Liver (tissue), 9 donors: ENCODE data around the gene MED16. TPM values are rescaled to one million over a fixed set of nuclear protein-coding genes. Genes with fewer than 3 reads are reported as not detected.

Experiments
- DNase-seq: peaks from one replicate; pipeline ENCODE4 v3.0.0-alpha.2; 2017; ENCODE audit warnings: low spot score
- H3K27ac ChIP-seq, 2 donors: one replicate each; pipeline ENCODE4 v1.7.0; 2013; ENCODE audit warnings: inconsistent platforms in 2 of 2, low read length in 2 of 2, control low read depth in 1 of 2, low read depth in 1 of 2, mild to moderate bottlenecking in 1 of 2
- H3K27me3 ChIP-seq, 4 donors: one replicate each; pipeline versions ENCODE4 v1.6.1 to v1.7.0; 2013; ENCODE audit warnings: low read length in 3 of 4, inconsistent platforms in 1 of 4, mild to moderate bottlenecking in 1 of 4, moderate library complexity in 1 of 4; ENCODE audit not compliant: control insufficient read depth in 4 of 4, insufficient read depth in 4 of 4
- H3K36me3 ChIP-seq, 4 donors: one replicate each; pipeline versions ENCODE4 v1.6.1 to v1.7.0; 2013; ENCODE audit warnings: low read length in 3 of 4, mild to moderate bottlenecking in 3 of 4, low read depth in 1 of 4, moderate library complexity in 1 of 4; ENCODE audit not compliant: control insufficient read depth in 4 of 4, insufficient read depth in 3 of 4
- H3K4me1 ChIP-seq, 4 donors: one replicate each; pipeline versions ENCODE4 v1.6.1 to v1.7.0; 2013; ENCODE audit warnings: low read length in 3 of 4, mild to moderate bottlenecking in 3 of 4, moderate library complexity in 1 of 4; ENCODE audit not compliant: control insufficient read depth in 4 of 4, insufficient read depth in 4 of 4
- H3K4me3 ChIP-seq, 3 donors: one replicate each; pipeline versions ENCODE4 v1.6.1 to v1.7.0; 2013; ENCODE audit warnings: low read length in 3 of 3, control low read depth in 1 of 3, low read depth in 1 of 3, mild to moderate bottlenecking in 1 of 3
- H3K9ac ChIP-seq, 2 donors: one replicate each; pipeline ENCODE4 v1.7.0; 2013; ENCODE audit warnings: low read length in 2 of 2, mild to moderate bottlenecking in 2 of 2, moderate library complexity in 2 of 2, control low read depth in 1 of 2, low read depth in 1 of 2
- H3K9me3 ChIP-seq, 4 donors: one replicate each; pipeline versions ENCODE4 v1.6.1 to v1.7.0; 2013; ENCODE audit warnings: low read length in 3 of 4; ENCODE audit not compliant: control insufficient read depth in 4 of 4
- ATF3 ChIP-seq: IDR thresholded peaks from 2 replicates; pipeline ENCODE4 v1.6.1; 2016; ENCODE audit warnings: antibody characterized with exemption
- CTCF ChIP-seq: fragments of 150-350 bp; IDR thresholded peaks from 2 replicates; pipeline ENCODE4 v1.5.1; 2017; ENCODE audit warnings: improper control_type of control experiment, low read depth, low read length; ENCODE audit not compliant: missing input control
- EGR1 ChIP-seq, 2 donors: IDR thresholded peaks; 2 replicates each; pipeline ENCODE4 v1.6.1; 2016 to 2018; ENCODE audit warnings: antibody characterized with exemption in 2 of 2, low read depth in 2 of 2
- FOXA1 ChIP-seq: IDR thresholded peaks from 2 replicates; pipeline ENCODE4 v1.6.1; 2016; ENCODE audit warnings: antibody characterized with exemption
- FOXA2 ChIP-seq: IDR thresholded peaks from 2 replicates; pipeline ENCODE4 v1.6.1; 2016; ENCODE audit warnings: antibody characterized with exemption
- GABPA ChIP-seq, 2 donors: IDR thresholded peaks in 1 of 2; conservative IDR thresholded peaks in 1 of 2; 2 replicates each; pipeline ENCODE4 v1.6.1; 2016; ENCODE audit warnings: antibody characterized with exemption in 2 of 2, mild to moderate bottlenecking in 1 of 2, moderate library complexity in 1 of 2
- HNF4A ChIP-seq, 2 donors: conservative IDR thresholded peaks; 2 replicates each; pipeline ENCODE4 v1.6.1; 2016; ENCODE audit warnings: antibody characterized with exemption in 2 of 2, mild to moderate bottlenecking in 2 of 2
- HNF4G ChIP-seq: IDR thresholded peaks from 2 replicates; pipeline ENCODE4 v1.6.1; 2016; ENCODE audit warnings: antibody characterized with exemption
- JUND ChIP-seq, 2 donors: IDR thresholded peaks; 2 replicates each; pipeline ENCODE4 v1.6.1; 2016; ENCODE audit warnings: antibody characterized with exemption in 2 of 2
- NR2F2 ChIP-seq: IDR thresholded peaks from 2 replicates; pipeline ENCODE4 v1.6.1; 2016; ENCODE audit warnings: antibody characterized with exemption
- RAD21 ChIP-seq, 2 donors: IDR thresholded peaks; 2 replicates each; pipeline ENCODE4 v1.6.1; 2016; ENCODE audit warnings: antibody characterized with exemption in 2 of 2, mild to moderate bottlenecking in 2 of 2
- RXRA ChIP-seq, 2 donors: IDR thresholded peaks; 2 replicates each; pipeline ENCODE4 v1.6.1; 2017 to 2018; ENCODE audit warnings: antibody characterized with exemption in 2 of 2, mild to moderate bottlenecking in 1 of 2
- SP1 ChIP-seq: IDR thresholded peaks from 2 replicates; pipeline ENCODE4 v1.6.1; 2018; ENCODE audit warnings: antibody characterized with exemption, mild to moderate bottlenecking
- TAF1 ChIP-seq: conservative IDR thresholded peaks from 2 replicates; pipeline ENCODE4 v1.6.1; 2016; ENCODE audit warnings: antibody characterized with exemption, mild to moderate bottlenecking
- YY1 ChIP-seq: IDR thresholded peaks from 2 replicates; pipeline ENCODE4 v1.6.1; 2016; ENCODE audit warnings: antibody characterized with exemption, mild to moderate bottlenecking
- WGBS: extraction: QIAGEN DNeasy Blood & Tissue Kit; methylation state at CpG from one replicate; pipeline ENCODE4 v1.1.7; 2013; 5-methylcytosine and 5-hydroxymethylcytosine counted together
- polyA plus RNA-seq, 2 donors: library from polyadenylated mRNA; stranded (reverse) in 1 of 2; unstranded in 1 of 2; fragments of 200-250 nt in 1 of 2; fragments of >200 nt in 1 of 2; fragmentation: Nextera tagmentation in 1 of 2; extraction: Ambion mirVana in 1 of 2; gene quantifications; one replicate each; pipeline versions ENCODE4 v1.2.1 to v1.2.3, GENCODE V29; 2013 to 2015
- total RNA-seq, 2 donors: library from RNA; depleted of rRNA; stranded (reverse); fragments of >200 nt; gene quantifications; one replicate each; pipeline ENCODE4 v1.2.3, GENCODE V29; 2014
- TF ChIP-seq, protein P1 (sequence below): IDR thresholded peaks from 2 replicates; pipeline ENCODE4 v1.6.1; 2016; ENCODE audit warnings: antibody characterized with exemption
- TF ChIP-seq, protein P2 (sequence below): IDR thresholded peaks from 2 replicates; pipeline ENCODE4 v1.6.1; 2016; ENCODE audit warnings: antibody characterized with exemption
- TF ChIP-seq, protein P3 (sequence below): IDR thresholded peaks from 2 replicates; pipeline ENCODE4 v1.6.1; 2016; ENCODE audit warnings: antibody characterized with exemption, mild to moderate bottlenecking
- donor health status: healthy.
- donor health status: healthy.
- donor health status: healthy.
- donor health status: healthy.
- donor health status: healthy.

Gene MED16
- total and polyA plus RNA-seq, 4 donors = 30.6 to 50.5 (median 41.0) TPM

- Histone ChIP-seq H3K4me1 (peaks cover 0 to 7% (median 4%) of the 10 kb centered on the region in 4 donors), H3K9me3 (no peaks in the 10 kb centered on the region), H3K27ac (no peak overlapping the region), H3K27me3 (no peaks in the 10 kb centered on the region), H3K9ac (no peak overlapping the region), H3K36me3 (peaks cover 0 to 55% (median 21%) of the 10 kb centered on the region in 4 donors), H3K4me3 (no peak overlapping the region)
- no peak for DNase-seq
- WGBS = 96% methylated on average over 10 of the region's 10 CpGs
- TF ChIP-seq GABPA (IDR thresholded peaks at IDR 0.05 in 1 of 2, conservative IDR thresholded peaks at IDR 0.05 in 1 of 2) = no peak
- no peak for TF ChIP-seq TAF1
- no peak for TF ChIP-seq HNF4G
- TF ChIP-seq NR2F2 = no peak
Observed at GRCh38 chr19:887599-887998, 5.4 kb downstream of the MED16 start.

- no peak for DNase-seq
- no peaks in the 10 kb centered on the region for H3K9me3 ChIP-seq
- no peak overlapping the region for H3K9ac ChIP-seq
- H3K27me3 ChIP-seq = no peaks in the 10 kb centered on the region
- H3K4me1 ChIP-seq = peaks cover 0 to 3% (median 3%) of the 10 kb centered on the region in 4 donors
- no peak overlapping the region for H3K4me3 ChIP-seq
- no peak overlapping the region for H3K27ac ChIP-seq
- H3K36me3 ChIP-seq = peaks cover 0 to 60% (median 21%) of the 10 kb centered on the region in 4 donors
- WGBS = 88% methylated on average over 16 of the region's 16 CpGs
- no peak for TF ChIP-seq FOXA1
Observed at GRCh38 chr19:887072-887471, 5.9 kb downstream of the MED16 start.

- TF ChIP-seq FOXA2 (no peak), RXRA (IDR thresholded peaks at IDR 0.05) (no peak), TAF1 (no peak), GABPA (IDR thresholded peaks at IDR 0.05 in 1 of 2, conservative IDR thresholded peaks at IDR 0.05 in 1 of 2) (no peak), HNF4G (no peak), HNF4A (conservative IDR thresholded peaks at IDR 0.05) (no peak), RAD21 (IDR thresholded peaks at IDR 0.05) (no peak), FOXA1 (no peak), CTCF (no peak), JUND (IDR thresholded peaks at IDR 0.05) (no peak), ATF3 (no peak), EGR1 (IDR thresholded peaks at IDR 0.05; ENCODE audit: low read depth in 2 of 2) (no peak), YY1 (no peak), NR2F2 (no peak), SP1 (no peak)
- TF ChIP-seq, protein P1, sequence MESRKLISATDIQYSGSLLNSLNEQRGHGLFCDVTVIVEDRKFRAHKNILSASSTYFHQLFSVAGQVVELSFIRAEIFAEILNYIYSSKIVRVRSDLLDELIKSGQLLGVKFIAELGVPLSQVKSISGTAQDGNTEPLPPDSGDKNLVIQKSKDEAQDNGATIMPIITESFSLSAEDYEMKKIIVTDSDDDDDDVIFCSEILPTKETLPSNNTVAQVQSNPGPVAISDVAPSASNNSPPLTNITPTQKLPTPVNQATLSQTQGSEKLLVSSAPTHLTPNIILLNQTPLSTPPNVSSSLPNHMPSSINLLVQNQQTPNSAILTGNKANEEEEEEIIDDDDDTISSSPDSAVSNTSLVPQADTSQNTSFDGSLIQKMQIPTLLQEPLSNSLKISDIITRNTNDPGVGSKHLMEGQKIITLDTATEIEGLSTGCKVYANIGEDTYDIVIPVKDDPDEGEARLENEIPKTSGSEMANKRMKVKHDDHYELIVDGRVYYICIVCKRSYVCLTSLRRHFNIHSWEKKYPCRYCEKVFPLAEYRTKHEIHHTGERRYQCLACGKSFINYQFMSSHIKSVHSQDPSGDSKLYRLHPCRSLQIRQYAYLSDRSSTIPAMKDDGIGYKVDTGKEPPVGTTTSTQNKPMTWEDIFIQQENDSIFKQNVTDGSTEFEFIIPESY = no peak
- TF ChIP-seq, protein P2, sequence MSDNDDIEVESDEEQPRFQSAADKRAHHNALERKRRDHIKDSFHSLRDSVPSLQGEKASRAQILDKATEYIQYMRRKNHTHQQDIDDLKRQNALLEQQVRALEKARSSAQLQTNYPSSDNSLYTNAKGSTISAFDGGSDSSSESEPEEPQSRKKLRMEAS = no peak
- TF ChIP-seq, protein P3, sequence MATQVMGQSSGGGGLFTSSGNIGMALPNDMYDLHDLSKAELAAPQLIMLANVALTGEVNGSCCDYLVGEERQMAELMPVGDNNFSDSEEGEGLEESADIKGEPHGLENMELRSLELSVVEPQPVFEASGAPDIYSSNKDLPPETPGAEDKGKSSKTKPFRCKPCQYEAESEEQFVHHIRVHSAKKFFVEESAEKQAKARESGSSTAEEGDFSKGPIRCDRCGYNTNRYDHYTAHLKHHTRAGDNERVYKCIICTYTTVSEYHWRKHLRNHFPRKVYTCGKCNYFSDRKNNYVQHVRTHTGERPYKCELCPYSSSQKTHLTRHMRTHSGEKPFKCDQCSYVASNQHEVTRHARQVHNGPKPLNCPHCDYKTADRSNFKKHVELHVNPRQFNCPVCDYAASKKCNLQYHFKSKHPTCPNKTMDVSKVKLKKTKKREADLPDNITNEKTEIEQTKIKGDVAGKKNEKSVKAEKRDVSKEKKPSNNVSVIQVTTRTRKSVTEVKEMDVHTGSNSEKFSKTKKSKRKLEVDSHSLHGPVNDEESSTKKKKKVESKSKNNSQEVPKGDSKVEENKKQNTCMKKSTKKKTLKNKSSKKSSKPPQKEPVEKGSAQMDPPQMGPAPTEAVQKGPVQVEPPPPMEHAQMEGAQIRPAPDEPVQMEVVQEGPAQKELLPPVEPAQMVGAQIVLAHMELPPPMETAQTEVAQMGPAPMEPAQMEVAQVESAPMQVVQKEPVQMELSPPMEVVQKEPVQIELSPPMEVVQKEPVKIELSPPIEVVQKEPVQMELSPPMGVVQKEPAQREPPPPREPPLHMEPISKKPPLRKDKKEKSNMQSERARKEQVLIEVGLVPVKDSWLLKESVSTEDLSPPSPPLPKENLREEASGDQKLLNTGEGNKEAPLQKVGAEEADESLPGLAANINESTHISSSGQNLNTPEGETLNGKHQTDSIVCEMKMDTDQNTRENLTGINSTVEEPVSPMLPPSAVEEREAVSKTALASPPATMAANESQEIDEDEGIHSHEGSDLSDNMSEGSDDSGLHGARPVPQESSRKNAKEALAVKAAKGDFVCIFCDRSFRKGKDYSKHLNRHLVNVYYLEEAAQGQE = no peak
Observed at GRCh38 chr19:885536-886224, 7.3 kb downstream of the MED16 start.

More at GRCh38 chr19:885536-886224, 7.3 kb downstream of the MED16 start:
- Histone ChIP-seq H3K27me3 (no peaks in the 10 kb centered on the region), H3K9me3 (no peaks in the 10 kb centered on the region), H3K27ac (no peak overlapping the region), H3K4me1 (no peaks in the 10 kb centered on the region), H3K9ac (no peak overlapping the region), H3K36me3 (peaks cover 0 to 72% (median 22%) of the 10 kb centered on the region in 4 donors), H3K4me3 (no peak overlapping the region)
- no peak for DNase-seq
- WGBS = 97% methylated on average over 64 of the region's 64 CpGs
